Stimulated activated naive CD4-positive, alpha-beta T cell treated with Interleukin-2 at 50 U/mL for 16 hours (primary cell): ENCODE measurements around the gene GASK1B.

Source experiments
- DNase-seq: peaks from one replicate; lab custom pipeline; 2025; lab: John Stamatoyannopoulos, UW

The GASK1B gene

DNA sequence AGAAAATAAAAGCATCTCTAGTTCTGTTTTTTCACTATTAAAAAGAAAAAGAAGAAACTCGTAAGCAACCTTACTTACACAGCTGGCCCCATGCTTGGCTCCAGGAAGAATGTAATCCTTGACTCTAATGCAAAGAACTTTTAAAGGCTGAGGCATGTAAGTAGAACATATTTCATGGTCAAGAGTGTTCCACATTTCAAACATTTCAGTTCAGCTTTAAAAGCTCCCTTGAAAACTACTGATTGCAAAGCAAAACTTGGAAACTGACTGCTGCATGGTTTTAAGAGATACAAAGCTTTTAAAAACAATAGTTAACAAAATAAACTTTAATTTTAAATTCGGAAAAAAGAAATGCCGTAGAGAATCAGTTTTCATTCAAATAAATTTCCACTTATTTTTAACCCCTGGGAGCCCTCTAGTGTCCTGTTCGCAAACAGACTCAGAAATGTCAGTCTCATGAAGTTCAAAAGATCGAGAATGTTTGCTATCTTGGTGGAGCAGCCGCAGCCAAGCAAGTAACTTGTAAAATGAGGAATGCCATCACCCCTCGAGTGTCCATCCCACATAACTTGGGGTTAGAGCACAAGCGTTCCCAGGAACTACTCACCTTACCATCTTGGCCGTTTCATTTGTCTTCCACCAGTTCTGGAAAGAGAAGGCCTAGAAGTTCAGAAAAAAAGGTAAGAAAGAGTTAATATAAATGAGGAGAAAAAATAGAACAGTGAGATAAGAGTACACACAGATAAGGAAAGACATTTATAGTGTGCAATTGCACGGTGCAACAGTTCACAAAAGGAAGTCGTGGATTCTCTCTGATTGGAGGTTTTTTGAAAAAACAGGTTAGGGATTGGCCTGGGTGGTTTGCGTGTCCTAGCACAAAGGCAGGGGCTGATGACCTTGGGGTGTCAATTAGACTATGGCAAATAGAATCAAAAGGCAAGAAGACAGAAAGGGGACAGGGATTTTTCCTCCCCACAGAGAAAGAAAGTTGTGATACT lies at the start of gene GASK1B:
TSS of gene GASK1B (minus strand) at position 765 of the 998 bp plus-strand sequence. CDS start 1,650 bp downstream, outside the sequence.
- no peak for DNase-seq

DNA sequence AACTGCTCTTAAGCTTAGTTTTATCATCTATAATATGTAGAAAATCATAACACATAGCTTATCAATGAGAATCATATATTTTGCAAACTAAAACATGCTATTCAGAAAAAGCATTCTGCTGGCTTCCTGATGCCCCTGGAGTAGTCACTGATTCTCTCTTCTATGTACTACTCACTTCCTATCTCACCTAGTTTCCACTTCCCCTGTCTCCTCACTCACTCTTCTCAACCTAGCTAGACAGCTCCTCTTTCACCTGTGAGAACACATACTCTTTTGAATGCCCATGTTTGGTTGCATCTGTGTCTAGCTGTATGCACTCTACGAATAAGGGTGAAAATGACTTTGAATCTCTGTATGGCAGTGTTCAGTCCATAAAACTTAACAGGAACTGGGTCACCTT lies 46.8 kb upstream of the GASK1B start:
- DNase-seq = no peak

DNA sequence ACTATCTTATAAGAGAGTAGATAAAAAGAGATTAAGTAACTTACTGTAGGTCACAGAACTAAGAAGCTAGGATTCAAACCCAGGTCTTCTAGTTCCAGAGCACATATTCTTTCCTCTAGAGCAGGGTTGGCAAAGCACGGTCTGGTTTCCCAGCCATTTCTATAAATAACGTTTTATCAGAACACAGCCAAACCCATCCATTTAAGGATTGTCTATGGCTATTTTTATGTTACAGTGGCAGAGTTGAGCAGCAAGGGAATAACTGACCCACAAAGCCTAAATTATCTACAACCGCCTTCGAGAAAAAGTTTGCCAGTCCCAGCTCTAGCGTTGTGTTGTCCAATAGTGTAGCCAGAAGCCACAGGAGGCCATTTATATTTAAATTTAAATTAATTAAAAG lies 44.9 kb upstream of the GASK1B start:
- no peak for DNase-seq

DNA sequence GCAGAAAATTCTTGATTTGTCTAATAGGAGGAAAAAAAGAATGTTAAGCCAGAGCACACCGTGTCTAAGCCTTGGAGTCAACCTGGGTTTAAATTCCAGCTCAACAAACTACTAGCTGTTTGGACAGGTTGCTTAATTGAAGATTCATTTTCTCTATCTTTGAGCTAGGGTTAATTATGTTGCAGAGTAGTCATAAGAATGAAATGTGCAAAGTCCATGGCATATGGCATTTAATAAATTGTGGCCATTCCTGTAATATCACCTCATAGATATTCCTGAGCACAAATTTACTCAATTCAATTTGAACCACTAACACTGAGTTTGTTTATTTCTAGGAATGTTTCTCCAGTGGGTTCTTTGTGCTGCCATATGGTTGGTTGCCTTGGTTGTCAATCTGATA lies 42.0 kb upstream of the GASK1B start:
- DNase-seq = no peak

DNA sequence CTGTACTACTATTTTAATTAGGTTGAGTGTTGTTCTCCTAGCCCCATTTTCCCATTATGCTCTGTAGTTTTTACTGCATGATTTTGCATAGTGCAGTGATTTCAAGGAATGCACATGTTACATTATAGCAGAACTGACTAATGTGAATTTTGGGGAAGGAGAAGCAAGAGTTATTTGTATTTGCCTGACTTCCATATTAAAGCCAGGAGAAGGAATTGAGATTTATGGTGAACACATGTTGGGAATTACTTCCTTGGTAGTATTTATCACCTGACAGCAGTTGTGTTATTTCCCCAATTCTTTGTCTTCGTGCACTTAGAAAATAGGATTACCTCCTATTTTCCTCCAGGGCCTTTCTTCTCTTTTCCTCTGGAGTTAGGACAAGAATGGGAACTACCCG lies 40.6 kb upstream of the GASK1B start:
- DNase-seq = no peak

DNA sequence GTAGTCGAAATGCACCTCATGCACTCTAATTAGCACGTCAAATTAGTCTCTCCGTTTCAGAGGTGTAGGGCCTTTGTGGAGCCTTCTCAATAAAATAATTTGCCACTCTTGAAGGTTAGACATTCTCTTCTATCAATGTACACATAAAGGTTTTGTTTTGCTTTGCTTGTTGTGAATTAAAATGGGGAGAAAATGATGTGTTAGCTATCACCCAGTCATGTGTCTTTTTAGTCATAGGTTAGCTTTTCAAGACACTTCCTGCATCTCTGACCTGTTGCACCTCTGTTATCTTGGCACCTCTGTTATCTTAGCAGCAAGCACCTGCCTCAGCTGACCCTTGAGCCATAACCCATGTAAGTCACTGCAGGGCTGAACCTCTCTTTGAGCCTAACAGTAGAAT lies 38.4 kb upstream of the GASK1B start:
- DNase-seq = no peak

DNA sequence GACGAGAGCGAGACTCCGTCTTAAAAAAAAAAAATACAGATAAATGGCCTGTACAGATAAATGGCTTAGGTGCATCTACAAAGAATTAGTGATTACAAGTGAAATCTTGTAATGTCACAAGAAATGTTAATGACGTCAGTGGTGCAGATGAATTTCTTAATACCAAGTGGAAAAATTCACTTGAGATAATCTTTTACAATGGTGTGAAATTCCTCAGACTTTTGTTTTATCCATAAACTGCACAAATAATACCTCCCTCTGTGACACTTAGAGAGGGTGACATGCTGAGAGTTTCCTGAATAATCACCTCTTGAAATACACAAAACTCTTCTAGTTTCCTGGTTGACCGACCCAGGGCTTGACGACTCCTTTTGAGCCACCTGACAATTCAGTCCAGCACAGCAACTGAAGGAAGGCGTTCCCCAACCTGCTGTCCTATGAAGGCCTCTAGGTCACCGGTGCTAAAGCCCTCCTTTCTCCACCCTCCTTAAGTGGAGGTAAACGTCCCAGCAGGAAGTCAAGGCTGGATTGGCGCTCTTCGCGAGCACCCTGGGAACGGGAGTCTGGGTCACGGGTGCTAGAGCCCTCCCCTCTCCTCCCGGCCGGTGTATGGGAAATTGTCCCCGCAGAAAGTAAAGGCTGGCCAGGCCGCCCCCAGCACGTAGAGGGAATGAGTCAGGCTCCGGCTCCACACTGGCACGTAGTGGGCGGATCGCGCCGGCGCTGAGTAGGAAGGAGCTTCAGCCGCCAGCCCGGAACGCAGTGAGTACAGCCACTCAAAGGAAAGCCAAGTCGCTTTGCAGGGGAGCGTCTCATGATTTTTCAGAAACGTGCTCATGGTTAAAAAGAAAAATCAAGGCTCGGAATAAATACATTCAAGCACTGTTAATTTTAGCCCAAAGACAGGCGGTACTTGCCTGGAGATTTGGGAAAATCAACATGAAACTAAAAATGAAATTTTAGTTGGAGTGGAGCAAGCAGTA lies 37.3 kb upstream of the GASK1B start, which contains the start of gene TMEM144:
TSS of gene TMEM144 (plus strand) at position 662 of the 983 bp plus-strand sequence. CDS start 2,182 bp downstream, outside the sequence.
- no peak for DNase-seq

DNA sequence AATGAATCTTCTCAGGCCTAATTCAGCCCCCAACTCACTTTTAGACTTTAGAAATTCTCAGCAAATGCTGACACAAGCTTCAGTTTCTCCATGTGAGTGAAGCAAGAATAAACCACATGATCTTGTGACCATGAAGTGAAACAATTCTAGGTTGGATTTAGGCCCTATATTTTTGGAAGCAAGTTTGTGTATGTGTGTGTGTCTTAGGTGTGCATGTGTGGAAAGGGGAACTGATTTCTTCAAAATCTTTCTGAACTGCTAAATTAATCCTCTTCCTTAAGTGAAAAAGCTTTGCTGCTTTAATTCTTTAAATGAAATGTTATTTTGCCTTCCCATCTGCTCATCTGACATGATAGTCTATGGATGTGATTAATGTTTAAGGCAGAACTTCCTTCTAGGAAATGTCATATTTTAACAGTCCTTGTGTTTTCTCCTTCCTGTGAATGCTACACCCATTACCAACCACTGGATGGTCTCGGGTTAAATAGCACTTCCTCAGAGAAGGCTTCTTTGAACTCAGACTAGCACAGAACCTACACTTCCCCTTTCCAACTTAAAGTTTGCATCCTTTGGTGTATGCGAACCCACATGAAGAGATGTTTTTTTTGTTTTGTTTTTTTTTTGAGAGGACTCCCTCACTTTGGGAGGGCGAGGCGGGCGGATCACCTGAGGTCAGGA lies 36.3 kb upstream of the GASK1B start:
- DNase-seq = no peak

DNA sequence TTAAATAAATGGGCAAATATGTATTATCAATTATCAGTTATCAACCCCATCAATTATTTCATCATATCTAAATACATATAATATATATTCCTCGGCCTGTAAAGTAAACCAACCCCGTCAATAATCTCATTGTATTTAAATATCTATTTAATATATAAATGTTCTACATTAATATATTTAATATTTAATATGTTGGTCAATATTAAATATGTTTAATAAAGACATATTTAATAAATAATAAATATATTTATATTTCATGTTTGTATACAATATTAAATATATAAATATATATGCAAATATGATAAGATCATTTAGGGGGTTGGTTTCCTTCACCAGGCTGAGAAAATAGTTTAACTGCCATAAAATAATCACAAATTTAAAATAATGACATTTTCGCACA lies 31.1 kb upstream of the GASK1B start:
- DNase-seq = no peak

DNA sequence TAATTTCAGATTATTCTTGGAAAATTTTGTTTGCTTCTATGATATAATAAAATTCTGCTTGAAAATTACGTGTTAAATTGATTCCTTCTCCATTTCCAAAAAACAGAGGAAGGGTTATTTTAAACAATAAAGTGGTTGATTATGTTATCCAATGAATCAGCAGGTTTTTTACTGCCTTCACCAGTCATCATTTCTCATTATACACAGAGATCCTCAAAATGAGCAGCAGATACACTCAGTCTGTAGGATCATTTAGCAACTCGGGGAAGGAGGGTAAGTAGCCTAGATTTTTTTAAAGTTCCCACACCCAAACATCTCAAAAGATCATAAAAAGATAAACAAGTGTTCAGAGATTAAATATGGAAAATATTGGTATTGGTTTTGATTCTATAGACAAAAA lies 30.6 kb upstream of the GASK1B start:
- DNase-seq = no peak

DNA sequence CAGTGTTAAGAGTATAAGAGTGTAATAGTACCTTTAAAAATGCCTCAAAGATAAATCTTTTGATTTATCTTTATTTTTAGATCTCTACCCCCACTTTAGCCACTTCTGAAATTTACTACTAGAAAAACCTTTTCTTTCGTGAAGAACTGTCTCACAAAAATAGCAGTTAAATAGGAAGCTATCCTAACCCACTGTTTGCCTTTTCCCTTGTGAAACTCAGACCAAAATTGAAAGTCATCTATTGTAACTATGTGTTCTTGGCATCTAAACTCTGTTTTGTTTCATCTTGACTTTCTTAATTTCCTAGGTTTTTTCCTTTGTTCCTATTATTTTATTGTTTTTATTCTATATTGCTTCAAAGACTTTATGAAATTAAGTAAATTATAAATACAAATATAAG lies 29.7 kb upstream of the GASK1B start:
- no peak for DNase-seq

DNA sequence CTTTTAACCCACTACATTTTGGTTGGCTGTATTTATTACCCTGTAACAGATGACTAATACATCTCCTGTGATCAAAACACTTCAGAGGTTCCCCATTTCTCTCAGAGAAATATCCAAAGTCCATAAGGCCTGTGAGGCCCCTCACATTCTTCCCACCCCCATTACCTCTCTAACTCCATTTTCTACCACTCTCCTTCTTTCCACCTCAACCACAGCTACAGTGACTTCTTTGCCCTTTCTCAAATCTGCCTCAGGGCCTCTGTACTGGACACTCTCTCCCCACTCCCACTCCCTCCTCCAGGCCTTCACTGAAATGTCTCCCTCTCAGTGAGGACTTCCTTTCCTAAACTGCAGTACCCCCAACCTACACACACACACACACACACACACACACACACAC lies 29.1 kb upstream of the GASK1B start:
- no peak for DNase-seq

DNA sequence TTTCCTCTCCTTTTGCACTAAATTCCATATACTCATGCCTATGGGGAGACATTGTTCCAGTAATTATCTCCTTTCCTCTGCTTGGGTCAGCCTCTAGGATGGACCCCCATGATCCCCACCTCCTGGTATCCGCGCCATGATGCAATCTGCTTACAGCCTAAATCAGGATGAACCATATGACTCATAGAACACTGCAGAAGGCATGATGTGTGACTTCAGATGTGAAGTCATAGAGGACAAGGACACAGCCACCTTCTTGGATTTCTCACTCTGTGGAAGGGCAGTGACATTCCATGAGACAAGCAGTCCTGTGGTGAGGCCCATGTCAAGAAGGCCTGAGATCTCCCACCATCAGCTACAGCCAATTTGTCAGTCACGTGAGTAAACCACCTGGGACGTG lies 28.5 kb upstream of the GASK1B start:
- DNase-seq = no peak

DNA sequence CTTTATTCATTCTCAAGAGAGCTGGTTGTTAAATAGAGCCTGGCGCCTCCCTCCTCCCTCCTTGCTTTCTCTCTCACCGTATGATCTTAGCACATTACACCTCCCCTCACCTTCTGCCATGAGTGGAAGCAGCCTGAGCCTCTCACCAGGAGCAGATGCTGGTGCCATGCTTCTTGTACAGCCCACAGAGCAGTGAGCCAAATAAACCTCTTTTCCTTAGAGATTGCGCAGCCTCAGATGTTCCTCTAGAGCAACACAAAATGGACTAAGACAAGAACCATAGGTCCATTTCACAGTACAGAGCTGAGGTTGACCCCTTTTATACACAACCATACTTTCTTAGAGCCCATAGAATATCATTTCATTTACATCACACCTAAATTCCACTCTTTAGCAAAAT lies 27.4 kb upstream of the GASK1B start:
- no peak for DNase-seq

DNA sequence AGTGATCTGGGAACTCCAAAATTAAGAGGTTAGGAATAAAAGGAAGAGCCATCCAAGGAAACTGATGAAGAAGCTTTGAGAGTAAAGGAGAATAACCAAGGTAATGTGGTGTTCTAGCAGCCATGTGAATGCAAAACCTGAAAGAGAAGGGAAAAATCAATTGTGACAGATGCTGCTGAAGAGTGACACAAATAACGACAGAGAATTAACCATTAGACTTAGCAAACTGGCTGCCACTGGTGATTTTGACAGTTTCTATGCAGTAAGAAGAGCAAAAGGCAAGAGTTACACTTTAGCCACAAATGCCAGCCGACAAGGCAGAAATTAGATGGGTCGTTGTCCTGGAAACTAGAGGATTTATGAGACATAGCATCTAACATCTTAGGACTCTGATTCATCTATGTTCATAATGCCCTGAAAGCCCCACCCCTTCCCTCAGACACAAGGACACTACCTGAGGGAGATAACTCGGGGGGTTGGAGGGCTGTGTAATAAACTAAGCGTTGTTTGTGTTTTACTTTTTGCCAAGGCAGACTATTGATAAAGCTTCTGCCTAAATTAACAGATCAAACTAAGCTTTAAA lies 24.5 kb upstream of the GASK1B start:
- no peak for DNase-seq

DNA sequence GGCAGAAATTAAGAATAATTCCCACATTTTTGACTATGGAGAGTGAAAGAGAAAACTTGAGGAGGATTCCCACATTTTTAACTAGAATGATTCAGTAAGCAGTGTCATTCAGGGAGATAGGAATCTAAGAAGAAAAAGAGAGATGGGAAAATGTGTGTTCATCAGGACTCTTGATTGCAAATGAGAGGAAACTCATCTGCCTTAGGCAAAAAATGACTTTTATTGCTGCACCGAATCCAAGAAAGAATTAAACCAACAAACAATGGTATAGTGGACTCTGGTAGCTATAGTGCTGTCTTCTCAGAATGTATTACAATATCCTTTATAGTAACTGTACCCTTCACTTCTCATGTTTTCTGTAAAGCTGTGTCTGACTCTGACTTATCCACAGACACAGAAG lies 22.5 kb upstream of the GASK1B start:
- DNase-seq = no peak

DNA sequence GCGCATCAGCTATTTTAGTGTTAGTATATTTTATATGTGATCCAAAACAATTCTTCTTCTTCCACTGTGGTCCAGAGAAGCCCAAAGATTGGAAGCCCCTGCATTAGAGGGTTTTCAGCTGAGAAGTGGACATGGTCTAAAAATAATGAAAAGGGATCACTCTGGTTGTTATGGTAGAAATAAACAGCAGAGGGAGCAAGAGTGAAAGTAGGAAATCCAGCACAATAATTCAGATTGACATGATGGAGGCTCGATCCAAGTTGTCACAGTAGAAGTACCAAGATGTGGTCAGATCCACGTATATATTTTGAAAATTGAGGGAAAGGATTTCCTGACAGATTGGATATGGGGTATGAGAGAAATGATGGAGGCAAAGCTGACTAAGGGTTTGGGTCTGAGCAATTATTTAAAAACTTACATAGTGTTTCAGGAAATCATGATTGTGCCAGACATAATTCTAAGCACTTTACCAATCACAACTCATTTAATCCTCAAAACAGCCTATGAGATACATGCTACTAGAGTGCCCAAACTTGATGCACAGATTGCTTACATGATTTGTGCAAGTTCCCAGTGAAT lies 20.4 kb upstream of the GASK1B start:
- no peak for DNase-seq

DNA sequence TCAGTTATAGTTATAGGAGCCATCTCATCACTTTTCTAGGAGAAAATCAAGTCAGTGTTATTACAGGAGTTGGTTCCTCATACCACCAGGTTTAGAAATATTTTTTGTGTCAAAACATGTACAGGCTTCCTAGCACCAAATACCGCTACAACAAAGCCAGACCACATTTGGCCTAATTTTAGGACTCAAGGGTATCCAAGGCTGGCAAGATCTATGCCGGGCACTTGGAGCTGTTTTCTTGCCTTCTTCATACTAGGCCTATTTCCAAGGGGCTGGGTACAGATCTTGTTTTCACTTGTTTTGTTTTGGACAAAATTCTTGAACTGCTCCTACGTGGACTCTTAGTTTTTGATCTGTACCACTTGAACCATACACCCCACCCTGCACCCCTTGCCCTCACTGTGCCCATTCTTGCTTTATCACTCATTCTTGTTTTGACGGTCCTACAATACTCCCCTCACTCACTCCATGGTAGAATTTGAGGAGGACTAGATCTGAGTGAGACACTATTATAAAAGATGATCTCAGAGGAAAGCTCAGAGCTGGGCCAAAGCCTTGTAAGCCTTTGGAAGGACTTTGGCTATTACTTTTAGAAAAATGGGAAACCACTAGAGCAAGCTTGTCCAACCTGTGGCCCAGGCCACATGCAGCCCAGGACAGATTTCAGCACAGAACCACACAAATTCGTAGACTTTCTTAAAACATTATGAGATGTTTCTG lies 19.8 kb upstream of the GASK1B start:
- no peak for DNase-seq

DNA sequence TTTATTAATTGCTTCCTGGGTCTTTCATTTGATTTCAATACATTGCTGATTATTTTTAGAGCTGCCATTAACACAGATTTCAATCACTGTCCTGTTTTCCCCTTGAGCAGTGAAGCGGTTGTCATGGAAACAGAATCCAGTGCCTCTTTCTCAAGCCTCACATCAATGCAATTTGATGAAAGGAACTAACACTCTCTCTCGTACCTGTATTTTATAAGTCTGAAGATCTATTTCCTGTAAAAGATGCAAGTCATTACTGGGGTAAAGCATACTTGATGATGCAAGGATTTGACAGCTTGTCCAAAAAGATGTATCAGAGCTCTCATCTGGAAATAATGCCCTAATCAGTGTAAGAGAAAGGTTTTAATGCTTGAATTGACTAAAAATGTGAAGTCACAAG lies 17.9 kb upstream of the GASK1B start:
- no peak for DNase-seq

DNA sequence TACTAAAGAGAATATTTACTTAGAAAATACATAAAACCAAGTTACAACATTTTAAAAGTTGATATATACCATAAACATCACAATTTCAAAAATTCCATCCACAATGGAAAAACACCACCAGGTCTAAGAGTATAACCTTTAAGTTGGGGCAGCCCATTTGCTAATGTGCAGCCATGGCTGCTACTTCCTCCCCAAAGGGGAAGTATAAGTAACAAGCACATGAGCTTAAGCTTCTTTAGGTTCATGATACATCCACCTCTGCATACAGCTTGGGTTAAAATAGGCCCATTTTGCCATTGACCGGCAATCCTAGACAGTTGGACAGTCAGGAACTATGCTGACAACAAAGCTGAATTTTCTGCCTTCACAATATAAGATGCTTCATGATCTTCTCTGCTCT lies 16.6 kb upstream of the GASK1B start:
- no peak for DNase-seq

DNA sequence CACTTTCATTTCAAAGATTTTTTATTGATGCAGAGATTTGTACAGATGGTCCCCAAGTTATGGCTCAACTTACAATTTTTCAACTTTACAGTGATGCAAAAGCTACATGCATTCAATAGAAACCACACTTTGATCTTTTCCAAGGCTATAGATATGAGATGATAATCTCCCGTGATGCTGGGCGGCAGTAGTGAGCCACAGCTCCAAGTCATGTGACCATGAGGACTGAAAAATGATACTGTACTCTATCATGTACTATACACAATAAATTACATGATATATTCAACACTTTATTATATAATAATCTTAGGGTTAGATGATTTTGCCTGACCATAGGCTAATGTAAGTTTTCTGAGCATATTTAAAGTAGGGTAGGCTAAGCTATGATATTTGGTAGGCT lies 14.0 kb upstream of the GASK1B start:
- DNase-seq = no peak
